Calu3 (cell line): ENCODE results near the gene AUH. TPM values are rescaled to one million over a fixed set of nuclear protein-coding genes. Genes with fewer than 3 reads are reported as not detected.

Experiments used
- BruUV-seq: library from RNA; stranded (reverse); fragments of 400-500 nt; replicated peaks from 2 replicates; lab custom pipeline; 2021; lab: Mats Ljungman, UMichigan
- CTCF ChIA-PET: fragments of 300-600 bp; sonication (Branson Sonifier 250); formaldehyde crosslinking; loops from one replicate; lab custom pipeline; 2022; ENCODE audit warnings: antibody characterized with exemption; lab: Charles Lee
- DNase-seq: peaks from one replicate; pipeline ENCODE4 v3.0.0; 2022
- H3K27ac Mint-ChIP-seq: one replicate; pipeline ENCODE4 v1.8.0; 2022; ENCODE audit warnings: mixed read lengths; ENCODE audit not compliant: unreplicated experiment
- H3K27me3 Mint-ChIP-seq: one replicate; pipeline ENCODE4 v1.8.0; 2022; ENCODE audit warnings: mixed read lengths; ENCODE audit not compliant: unreplicated experiment
- H3K36me3 Mint-ChIP-seq: one replicate; pipeline ENCODE4 v1.8.0; 2022; ENCODE audit warnings: mild to moderate bottlenecking, moderate library complexity, mixed read lengths; ENCODE audit not compliant: insufficient read depth, unreplicated experiment
- H3K4me1 Mint-ChIP-seq: one replicate; pipeline ENCODE4 v1.8.0; 2022; ENCODE audit warnings: mild to moderate bottlenecking, low read depth, mixed read lengths; ENCODE audit not compliant: unreplicated experiment
- H3K4me3 Mint-ChIP-seq: one replicate; pipeline ENCODE4 v1.8.0; 2022; ENCODE audit warnings: mild to moderate bottlenecking, low read depth, moderate library complexity, mixed read lengths; ENCODE audit not compliant: unreplicated experiment
- H3K9me3 Mint-ChIP-seq: one replicate; pipeline ENCODE4 v1.8.0; 2022; ENCODE audit warnings: low read depth, mixed read lengths; ENCODE audit not compliant: unreplicated experiment
- intact Hi-C: fragments of 100-400 bp; cut with micrococcal nuclease; formaldehyde crosslinking; loops from one replicate; pipeline ENCODE4 v1.10.0; 2022; ENCODE audit not compliant: unreplicated experiment
- total RNA-seq: library from RNA; stranded (reverse); gene quantifications from 2 replicates; pipeline ENCODE4 v1.2.3, GENCODE V29; 2022
- TF ChIP-seq, protein P1 (sequence below): fragments of 200-600 bp; IDR thresholded peaks from one replicate; pipeline ENCODE4 v1.8.0; 2022; ENCODE audit warnings: antibody characterized with exemption; ENCODE audit not compliant: unreplicated experiment

AUH gene
- total RNA-seq, 1 experiment from 2014 or later = 13.4 TPM

DNA sequence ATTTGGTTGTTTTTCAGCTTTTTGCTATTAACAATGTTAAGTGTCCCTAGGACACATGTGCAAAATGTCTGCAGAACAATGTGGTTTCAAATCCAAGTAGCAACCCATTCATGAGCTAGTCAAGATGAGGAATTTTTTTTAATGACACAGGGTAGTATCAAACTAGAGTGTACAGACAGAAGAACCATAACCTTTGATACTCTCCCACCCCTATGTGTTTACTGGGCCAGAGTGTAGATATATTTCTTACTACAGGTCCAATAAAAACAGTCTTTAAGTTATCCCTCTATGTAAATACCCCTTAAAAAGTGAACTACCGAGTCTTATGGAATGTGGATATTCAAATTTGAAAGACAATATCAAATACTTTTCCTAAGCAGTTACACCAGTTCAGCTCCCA, 45.6 kb downstream of the AUH start:
- DNase-seq = no peak
- H3K4me3 Mint-ChIP-seq = no peak overlapping the region
- H3K9me3 Mint-ChIP-seq = no peaks in the 10 kb centered on the region
- no TSS peak for BruUV-seq
- peaks cover 29% of the 10 kb centered on the region for H3K4me1 Mint-ChIP-seq
- CTCF ChIA-PET = no interaction called here
- no peaks in the 10 kb centered on the region for H3K27me3 Mint-ChIP-seq
- TF ChIP-seq, protein P1, sequence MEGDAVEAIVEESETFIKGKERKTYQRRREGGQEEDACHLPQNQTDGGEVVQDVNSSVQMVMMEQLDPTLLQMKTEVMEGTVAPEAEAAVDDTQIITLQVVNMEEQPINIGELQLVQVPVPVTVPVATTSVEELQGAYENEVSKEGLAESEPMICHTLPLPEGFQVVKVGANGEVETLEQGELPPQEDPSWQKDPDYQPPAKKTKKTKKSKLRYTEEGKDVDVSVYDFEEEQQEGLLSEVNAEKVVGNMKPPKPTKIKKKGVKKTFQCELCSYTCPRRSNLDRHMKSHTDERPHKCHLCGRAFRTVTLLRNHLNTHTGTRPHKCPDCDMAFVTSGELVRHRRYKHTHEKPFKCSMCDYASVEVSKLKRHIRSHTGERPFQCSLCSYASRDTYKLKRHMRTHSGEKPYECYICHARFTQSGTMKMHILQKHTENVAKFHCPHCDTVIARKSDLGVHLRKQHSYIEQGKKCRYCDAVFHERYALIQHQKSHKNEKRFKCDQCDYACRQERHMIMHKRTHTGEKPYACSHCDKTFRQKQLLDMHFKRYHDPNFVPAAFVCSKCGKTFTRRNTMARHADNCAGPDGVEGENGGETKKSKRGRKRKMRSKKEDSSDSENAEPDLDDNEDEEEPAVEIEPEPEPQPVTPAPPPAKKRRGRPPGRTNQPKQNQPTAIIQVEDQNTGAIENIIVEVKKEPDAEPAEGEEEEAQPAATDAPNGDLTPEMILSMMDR = no peak
- H3K27ac Mint-ChIP-seq = no peak overlapping the region
- intact Hi-C loops = no loop called here
- peaks cover 12% of the 10 kb centered on the region for H3K36me3 Mint-ChIP-seq

DNA sequence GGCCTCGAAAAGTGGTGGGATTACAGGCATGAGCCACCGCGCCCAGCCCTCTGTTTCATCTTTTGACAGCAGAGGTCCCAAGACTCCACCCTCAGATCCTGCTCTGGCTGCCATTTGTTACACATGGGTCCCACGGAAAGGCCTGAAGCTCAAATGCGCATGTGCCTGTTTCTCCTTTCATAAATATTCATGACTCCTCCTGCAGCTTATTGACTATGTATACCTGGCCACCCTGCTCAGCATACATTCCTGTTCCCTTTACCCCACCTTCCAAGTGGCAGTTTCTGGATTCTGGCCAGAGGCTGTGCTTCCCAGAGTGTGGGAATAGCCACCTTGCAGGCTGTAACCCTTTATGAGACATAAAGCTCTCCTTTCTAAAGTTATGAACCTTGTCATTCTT, 46.5 kb downstream of the AUH start:
- BruUV-seq = no TSS peak
- H3K27me3 Mint-ChIP-seq = no peaks in the 10 kb centered on the region
- CTCF ChIA-PET = no interaction called here

DNA sequence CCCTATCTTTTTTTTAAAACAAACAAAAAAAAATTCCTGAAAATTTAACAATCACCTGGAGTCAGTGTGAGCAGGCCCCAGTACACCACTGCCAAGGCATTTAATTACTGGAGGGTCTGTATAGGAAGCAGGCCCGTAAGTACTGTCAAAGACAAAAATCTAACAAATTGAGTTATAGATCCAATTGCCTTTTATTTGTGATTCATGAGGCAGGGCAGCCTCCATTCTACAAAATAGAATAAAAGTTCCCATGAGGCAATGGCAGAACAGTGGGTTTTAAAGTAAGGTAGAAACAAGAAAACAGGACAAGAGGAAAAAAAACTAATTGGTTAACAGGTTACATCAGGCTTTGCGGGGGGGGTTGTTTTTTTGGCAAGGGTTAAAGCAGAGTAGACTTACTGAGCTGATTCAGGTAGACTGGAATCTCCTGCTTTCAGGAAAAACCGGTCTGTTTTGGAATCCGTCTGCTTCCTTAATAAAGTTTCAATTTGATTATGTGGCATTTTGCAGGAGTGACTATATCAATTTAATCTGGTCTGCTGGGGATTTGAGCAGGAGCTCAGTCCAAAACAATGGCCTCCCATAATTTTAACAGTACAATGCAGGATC, 48.9 kb downstream of the AUH start:
- CTCF ChIA-PET = interaction anchor here (0.6 to 1.2 kb wide), 2 partner anchors 29 to 213 kb away, joined by 3 to 5 read pairs; no protein-coding TSS in a partner anchor
- peak overlapping the region; percentile 89 for H3K27ac Mint-ChIP-seq
- TF ChIP-seq, protein P1 = no peak

More for the DNA sequence above, 46.5 kb downstream of the AUH start:
- H3K27ac Mint-ChIP-seq = no peak overlapping the region
- no peak overlapping the region for H3K4me3 Mint-ChIP-seq
- intact Hi-C loops = no loop called here
- peaks cover 12% of the 10 kb centered on the region for H3K36me3 Mint-ChIP-seq
- peaks cover 34% of the 10 kb centered on the region for H3K4me1 Mint-ChIP-seq
- TF ChIP-seq, protein P1 = no peak
- H3K9me3 Mint-ChIP-seq = no peaks in the 10 kb centered on the region
- DNase-seq = peak; percentile 26

DNA sequence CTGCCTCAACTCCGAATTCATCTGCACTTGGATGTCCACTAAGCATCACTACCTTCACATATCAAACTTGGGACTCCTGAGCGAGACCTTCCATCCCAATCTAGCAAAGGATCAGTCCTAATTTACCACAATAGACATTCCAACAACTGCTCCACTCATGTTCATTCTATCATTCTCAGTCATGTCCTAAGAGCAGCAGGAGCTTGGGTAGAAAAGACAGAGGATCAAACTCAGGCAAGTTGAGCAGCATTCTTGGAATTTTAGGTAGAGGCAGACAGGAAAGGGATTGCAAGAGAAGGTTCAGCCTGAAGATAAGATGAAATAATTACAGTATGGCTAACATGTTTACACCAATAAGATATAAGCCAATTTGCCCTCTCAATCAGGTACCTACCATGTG, 51.7 kb downstream of the AUH start:
- no peak overlapping the region for H3K4me3 Mint-ChIP-seq
- no peak overlapping the region for H3K27ac Mint-ChIP-seq
- TF ChIP-seq, protein P1 = no peak
- CTCF ChIA-PET = no interaction called here
- H3K9me3 Mint-ChIP-seq = no peaks in the 10 kb centered on the region
- peaks cover 35% of the 10 kb centered on the region for H3K4me1 Mint-ChIP-seq
- no peaks in the 10 kb centered on the region for H3K27me3 Mint-ChIP-seq
- DNase-seq = no peak
- intact Hi-C loops = no loop called here
- no TSS peak for BruUV-seq
- H3K36me3 Mint-ChIP-seq = peaks cover 7% of the 10 kb centered on the region

More for the DNA sequence above, 48.9 kb downstream of the AUH start:
- Mint-ChIP-seq H3K4me3 (peak overlapping the region; percentile 16), H3K27me3 (no peaks in the 10 kb centered on the region), H3K4me1 (peaks cover 44% of the 10 kb centered on the region), H3K36me3 (peaks cover 7% of the 10 kb centered on the region), H3K9me3 (no peaks in the 10 kb centered on the region)
- intact Hi-C loops = no loop called here
- peak; percentile 68 for DNase-seq
- no TSS peak for BruUV-seq
